Brain pericyte (primary cell): ENCODE data around the gene ADM5.
"Not testable (repeated sequence)": the region's sequence is repeated elsewhere in the genome, so short reads cannot be mapped to it uniquely, and the experiment has no call there.

Source experiments
- DNase-seq: peaks from one replicate; pipeline ENCODE4 v3.0.0-alpha.2; 2012; ENCODE audit warnings: low read depth, low spot score

Gene ADM5

GRCh38 chr19:49701271-49701786 lies 11.9 kb downstream of the ADM5 start:
- DNase-seq: no peak

GRCh38 chr19:49704888-49705642 lies 15.7 kb downstream of the ADM5 start:
- no peak for DNase-seq

- no peak for DNase-seq
Observed at GRCh38 chr19:49705919-49706318, 16.5 kb downstream of the ADM5 start.

GRCh38 chr19:49710372-49710951 lies 21.1 kb downstream of the ADM5 start:
- DNase-seq: no peak

- DNase-seq: no peak
Observed at GRCh38 chr19:49712397-49712859, 23.0 kb downstream of the ADM5 start.

- DNase-seq: no peak
Observed at GRCh38 chr19:49713236-49713845, 23.9 kb downstream of the ADM5 start.

- no peak for DNase-seq
Observed at GRCh38 chr19:49716154-49716553, 26.8 kb downstream of the ADM5 start.

- peak; percentile 20 for DNase-seq
Observed at GRCh38 chr19:49718511-49718910, 29.1 kb downstream of the ADM5 start.

- no peak for DNase-seq
Observed at GRCh38 chr19:49718991-49719390, 29.6 kb downstream of the ADM5 start.

GRCh38 chr19:49719420-49719819 lies 30.0 kb downstream of the ADM5 start:
- DNase-seq: not testable (repeated sequence)

GRCh38 chr19:49727217-49728030 lies 38.0 kb downstream of the ADM5 start:
- no peak for DNase-seq

- DNase-seq: no peak
Observed at GRCh38 chr19:49730166-49730565, 40.8 kb downstream of the ADM5 start.

- DNase-seq: no peak
Observed at GRCh38 chr19:49738268-49738667, 48.9 kb downstream of the ADM5 start.

- DNase-seq: no peak
Observed at GRCh38 chr19:49739098-49739497, 49.7 kb downstream of the ADM5 start.

GRCh38 chr19:49739933-49740332 lies 50.5 kb downstream of the ADM5 start:
- DNase-seq: no peak
